HepG2 (cell line): ENCODE results near the gene ACAD11. TPM values are rescaled to one million over a fixed set of nuclear protein-coding genes. Genes with fewer than 3 reads are reported as not detected.

ENCODE experiments used
- ATAC-seq: fragments of 200-7000 bp; cut with Tn5 transposase; 3 replicates; pipeline ENCODE4 v1.9.1; 2020; ENCODE audit warnings: mild to moderate bottlenecking, moderate library complexity
- BruUV-seq: library from RNA; stranded (reverse); fragments of 400-500 nt; replicated peaks from 2 replicates; lab custom pipeline; 2021; lab: Mats Ljungman, UMichigan
- CTCF ChIA-PET: fragments of 300-600 bp; formaldehyde crosslinking; extraction: SDS; loops from one replicate; lab custom pipeline; 2021; ENCODE audit warnings: low total read pairs, inconsistent platforms, low intra/inter-chr PET ratio; lab: Yijun Ruan, JAX
- POLR2A ChIA-PET: fragments of 350-600 bp; sonication (Branson Sonifier 250); formaldehyde crosslinking; loops from one replicate; lab custom pipeline; 2020; ENCODE audit warnings: antibody characterized with exemption, inconsistent platforms; lab: Yijun Ruan, JAX
- DNase-seq: peaks from one replicate; pipeline ENCODE4 v3.0.0-alpha.2; 2015; ENCODE audit warnings: low spot score
- FAIRE-seq: peaks from 3 replicates; lab custom pipeline; 2011; peaks lifted over from hg19 to GRCh38; lab: Jason Lieb, UNC
- H2AFZ ChIP-seq: one replicate; pipeline ENCODE4 v1.6.1; 2011; ENCODE audit warnings: low read length, inconsistent platforms
- H3K27ac ChIP-seq: fragments of 300-600 bp; 3 replicates; pipeline ENCODE4 v1.8.0; 2011; ENCODE audit warnings: mixed run types, mild to moderate bottlenecking, mixed read lengths, low read length, inconsistent platforms; ENCODE audit not compliant: insufficient read depth; ENCODE audit errors: extremely low read length
- H3K27me3 ChIP-seq, 2 experiments: fragments of 200-600 bp in 1 of 2; 2 replicates in 1 of 2; 3 replicates in 1 of 2; pipeline versions ENCODE4 v1.6.0 to v1.8.0; 2011; ENCODE audit warnings: low read length in 2 of 2, mild to moderate bottlenecking in 2 of 2, moderate library complexity in 2 of 2, inconsistent platforms in 1 of 2; ENCODE audit not compliant: insufficient read depth in 2 of 2, control insufficient read depth in 1 of 2
- H3K36me3 ChIP-seq, 2 experiments: fragments of 200-600 bp in 1 of 2; replicated peaks in 1 of 2; 2 replicates in 1 of 2; 3 replicates in 1 of 2; pipeline versions ENCODE4 v1.5.1 to v1.8.0; 2011; ENCODE audit warnings: low read length in 2 of 2, inconsistent platforms in 1 of 2; ENCODE audit not compliant: insufficient read depth in 2 of 2, control insufficient read depth in 1 of 2
- H3K4me1 ChIP-seq: 2 replicates; pipeline ENCODE4 v1.5.1; 2012; ENCODE audit warnings: low read length, inconsistent platforms; ENCODE audit not compliant: insufficient read depth
- H3K4me2 ChIP-seq: 2 replicates; pipeline ENCODE4 v1.6.0; 2011; ENCODE audit warnings: low read depth, low read length, inconsistent platforms
- H3K4me3 ChIP-seq, 3 experiments: fragments of 200-600 bp in 1 of 3; sonication (generic), shearing (Covaris generic) in 1 of 3; replicated peaks in 1 of 3; 2 replicates each; pipeline ENCODE4 v1.5.1; 2011 to 2016; ENCODE audit warnings: low read length in 3 of 3, inconsistent platforms in 2 of 3, low read depth in 2 of 3, mild to moderate bottlenecking in 2 of 3, control low read depth in 1 of 3, mixed read lengths in 1 of 3; ENCODE audit not compliant: insufficient read depth in 1 of 3
- H3K79me2 ChIP-seq: one replicate; pipeline ENCODE4 v1.6.1; 2011; ENCODE audit warnings: low read length, inconsistent platforms; ENCODE audit not compliant: insufficient read depth
- H3K9ac ChIP-seq: 2 replicates; pipeline ENCODE4 v1.6.0; 2011; ENCODE audit warnings: mild to moderate bottlenecking, low read depth, low read length, inconsistent platforms; ENCODE audit not compliant: insufficient read depth
- H3K9me3 ChIP-seq: 2 replicates; pipeline ENCODE4 v1.5.1; 2012; ENCODE audit warnings: mild to moderate bottlenecking, low read length
- H4K20me1 ChIP-seq: 2 replicates; pipeline ENCODE4 v1.6.0; 2011; ENCODE audit warnings: inconsistent platforms, mild to moderate bottlenecking, low read length, moderate library complexity; ENCODE audit not compliant: insufficient read depth
- FOXM1 ChIP-seq: sonication (generic); formaldehyde crosslinking; IDR thresholded peaks from 2 replicates; pipeline ENCODE4 v1.5.0; 2020; ENCODE audit warnings: missing genetic modification reagents
- KIAA2018 ChIP-seq: sonication (generic); formaldehyde crosslinking; IDR thresholded peaks from 2 replicates; pipeline ENCODE4 v1.5.0; 2020; ENCODE audit warnings: mild to moderate bottlenecking, missing genetic modification reagents, borderline replicate concordance
- NRL ChIP-seq: sonication (generic); formaldehyde crosslinking; IDR thresholded peaks from 2 replicates; pipeline ENCODE4 v1.5.0; 2020; ENCODE audit warnings: missing genetic modification reagents, mild to moderate bottlenecking, moderate library complexity, borderline replicate concordance
- SKI ChIP-seq: fragments of 450-650 bp; IDR thresholded peaks from one replicate; pipeline ENCODE4 v1.6.1; 2018; ENCODE audit warnings: mild to moderate bottlenecking; ENCODE audit not compliant: partially characterized antibody
- TBP ChIP-seq: sonication (generic); formaldehyde crosslinking; IDR thresholded peaks from 2 replicates; pipeline ENCODE4 v1.5.0; 2020; ENCODE audit warnings: missing genetic modification reagents
- UBTF ChIP-seq: sonication (generic); formaldehyde crosslinking; IDR thresholded peaks from 2 replicates; pipeline ENCODE4 v1.4.0; 2020; ENCODE audit warnings: mild to moderate bottlenecking, missing genetic modification reagents
- ZNF382 ChIP-seq: sonication (generic); formaldehyde crosslinking; IDR thresholded peaks from 2 replicates; pipeline ENCODE4 v1.5.0; 2020; ENCODE audit warnings: missing genetic modification reagents, mild to moderate bottlenecking, borderline replicate concordance
- ZNF562 ChIP-seq: sonication (generic); formaldehyde crosslinking; IDR thresholded peaks from 2 replicates; pipeline ENCODE4 v1.8.0; 2022; ENCODE audit warnings: missing genetic modification reagents, borderline replicate concordance
- ZNF768 ChIP-seq: sonication (generic); formaldehyde crosslinking; IDR thresholded peaks from 2 replicates; pipeline ENCODE4 v1.4.0; 2020; ENCODE audit warnings: missing genetic modification reagents
- ZNF782 ChIP-seq: sonication (generic); formaldehyde crosslinking; IDR thresholded peaks from 2 replicates; pipeline ENCODE4 v1.4.0; 2020; ENCODE audit warnings: missing genetic modification reagents, mild to moderate bottlenecking, borderline replicate concordance
- WGBS: methylation state at CpG from one replicate; pipeline ENCODE4 v1.1.6; 2017; ENCODE audit warnings: low lambda C conversion rate; 5-methylcytosine and 5-hydroxymethylcytosine counted together
- in situ Hi-C: cut with HindIII; loops from 2 replicates; pipeline ENCODE4 v1.10.0; 2017; ENCODE audit warnings: low pct_unique_long_range_greater_than_20kb; ENCODE audit not compliant: extremely low pct_ligation_motif_present
- intact Hi-C: fragments of 100-400 bp; cut with micrococcal nuclease; formaldehyde crosslinking; loops from one replicate; pipeline ENCODE4 v1.10.0; 2022; ENCODE audit not compliant: unreplicated experiment
- polyA plus RNA-seq, 8 experiments: library from polyadenylated mRNA; depleted of rRNA in 3 of 8; stranded (reverse) in 7 of 8; unstranded in 1 of 8; fragments of >200 nt; fragmentation: Illumina TruSeq in 4 of 8; extraction: Trizol in 4 of 8; gene quantifications; 2 replicates each; pipeline versions ENCODE4 v1.2.1 to v1.2.3, GENCODE V29; 2011 to 2016; ENCODE audit warnings: low read depth in 4 of 8, missing spikeins in 1 of 8, mixed read lengths in 1 of 8; ENCODE audit not compliant: insufficient read depth in 1 of 8
- total RNA-seq, 5 experiments: library from RNA; depleted of rRNA; stranded (reverse); fragments of >200 nt; fragmentation: Illumina TruSeq; extraction: Trizol; gene quantifications; 2 replicates each; pipeline ENCODE4 v1.2.3, GENCODE V29; 2016; ENCODE audit warnings: low read depth in 1 of 5

Gene ACAD11
- total and polyA plus RNA-seq, 2 of the 13 experiments (the other 11 are each of a cell fraction or from before 2014, with no cell fraction given) = 30.6 to 56.9 TPM

- intact Hi-C loops (no loop called here), in situ Hi-C loops (no loop called here)
- Histone ChIP-seq H2AFZ (no peak overlapping the region), H3K4me2 (no peak overlapping the region), H3K9ac (no peak overlapping the region), H3K36me3 (peaks cover 3 to 9% of the 10 kb centered on the region in 2 experiments; a peak in 1 of 5 replicates), H3K9me3 (no peaks in the 10 kb centered on the region), H3K4me3 (no peak overlapping the region), H4K20me1 (no peaks in the 10 kb centered on the region), H3K4me1 (0 out of 2 replicates have a peak, but pooled peaks cover 7% of the 10 kb centered on the region), H3K79me2 (no peaks in the 10 kb centered on the region), H3K27me3 (no peaks in the 10 kb centered on the region), H3K27ac (no peak overlapping the region)
- DNase-seq = no peak
- no TSS peak for BruUV-seq
- ChIA-PET CTCF (no interaction called here), POLR2A (no interaction called here)
- FAIRE-seq = no peak
- ATAC-seq = no peak
- WGBS = 93% methylated on average over 8 of the region's 8 CpGs
- TF ChIP-seq ZNF562 (CRISPR knock-in tag) (no peak), TBP (CRISPR knock-in tag) (no peak), UBTF (no peak), ZNF768 (CRISPR knock-in tag) (no peak), ZNF382 (CRISPR knock-in tag) (no peak), NRL (CRISPR knock-in tag) (no peak), SKI (no peak), FOXM1 (CRISPR knock-in tag) (no peak), ZNF782 (CRISPR knock-in tag) (no peak), KIAA2018 (no peak)
These were observed 103.0 kb downstream of the ACAD11 start for GRCh38 chr3:132556508-132557159.
